Thymus (tissue), 14 donors: ENCODE measurements around the gene ZNF37A. TPM values are rescaled to one million over a fixed set of nuclear protein-coding genes. Genes with fewer than 3 reads are reported as not detected.
A peak's percentile ranks its signal among the peaks of the same experiment; 100 is the strongest.
"Not testable (repeated sequence)": the region's sequence is repeated elsewhere in the genome, so short reads cannot be mapped to it uniquely, and the experiment has no call there.

ENCODE experiments used
- DNase-seq, 9 donors: peaks; one replicate each; pipeline ENCODE4 v3.0.0-alpha.2; 2013; ENCODE audit warnings: low spot score in 9 of 9, low read depth in 6 of 9, missing footprints in 1 of 9
- H3K27ac ChIP-seq, 2 donors: one replicate each; pipeline ENCODE4 v1.5.1; 2013; ENCODE audit warnings: control low read depth in 1 of 2, low read depth in 1 of 2, low read length in 1 of 2, mild to moderate bottlenecking in 1 of 2, moderate library complexity in 1 of 2
- H3K27me3 ChIP-seq, 2 donors: one replicate each; pipeline ENCODE4 v1.5.1; 2013; ENCODE audit warnings: low read length in 1 of 2; ENCODE audit not compliant: control insufficient read depth in 2 of 2, insufficient read depth in 1 of 2
- H3K36me3 ChIP-seq, 2 donors: one replicate each; pipeline ENCODE4 v1.5.1; 2013; ENCODE audit warnings: low read length in 1 of 2, mild to moderate bottlenecking in 1 of 2, moderate library complexity in 1 of 2; ENCODE audit not compliant: control insufficient read depth in 2 of 2, insufficient read depth in 2 of 2
- H3K4me1 ChIP-seq, 2 donors: one replicate each; pipeline ENCODE4 v1.5.1; 2013; ENCODE audit warnings: low read length in 2 of 2; ENCODE audit not compliant: control insufficient read depth in 2 of 2, insufficient read depth in 2 of 2
- H3K4me3 ChIP-seq, 2 donors: one replicate each; pipeline ENCODE4 v1.5.1; 2013; ENCODE audit warnings: low read length in 2 of 2, control low read depth in 1 of 2, mild to moderate bottlenecking in 1 of 2
- H3K9me3 ChIP-seq, 2 donors: one replicate each; pipeline ENCODE4 v1.5.1; 2013; ENCODE audit warnings: low read length in 1 of 2, mild to moderate bottlenecking in 1 of 2; ENCODE audit not compliant: control insufficient read depth in 2 of 2, insufficient read depth in 1 of 2
- WGBS: extraction: QIAGEN DNeasy Blood & Tissue Kit; methylation state at CpG from one replicate; pipeline ENCODE4 v1.1.7; 2013; 5-methylcytosine and 5-hydroxymethylcytosine counted together
- long read RNA-seq, 10 donors: transcript quantifications; one replicate each; lab custom pipeline, GENCODE V29; 2026
- polyA plus RNA-seq: library from polyadenylated mRNA; stranded (reverse); fragments of 200-250 nt; gene quantifications from one replicate; pipeline ENCODE4 v1.2.3, GENCODE V29; 2013
- total RNA-seq: library from RNA; stranded (reverse); fragments of 120-200 nt; gene quantifications from one replicate; pipeline ENCODE4 v1.2.4, GENCODE V29; 2013
- donor health status: healthy.

ZNF37A gene
- total RNA-seq (6.0 TPM), polyA plus RNA-seq (7.0 TPM)
- long read RNA-seq, donor 1: 0 reads
- long read RNA-seq, donor 2: 0 reads
- long read RNA-seq, donor 3: 0 reads
- long read RNA-seq, donor 4: 0 reads
- long read RNA-seq, donor 5, full-length matches to known transcripts: 1 of 6 reads
- long read RNA-seq, donor 5, partial matches to known transcripts: 0 of 6 reads
- long read RNA-seq, donor 5, other reads (novel, unspliced or antisense): 5 of 6 reads
- long read RNA-seq, donor 6: 0 reads
- long read RNA-seq, donor 7, partial matches to known transcripts: 0 of 1 reads
- long read RNA-seq, donor 7, other reads (novel, unspliced or antisense): 0 of 1 reads
- long read RNA-seq, donor 8: 0 reads
- long read RNA-seq, donor 9: 0 reads
- long read RNA-seq, donor 10: 0 reads

DNA sequence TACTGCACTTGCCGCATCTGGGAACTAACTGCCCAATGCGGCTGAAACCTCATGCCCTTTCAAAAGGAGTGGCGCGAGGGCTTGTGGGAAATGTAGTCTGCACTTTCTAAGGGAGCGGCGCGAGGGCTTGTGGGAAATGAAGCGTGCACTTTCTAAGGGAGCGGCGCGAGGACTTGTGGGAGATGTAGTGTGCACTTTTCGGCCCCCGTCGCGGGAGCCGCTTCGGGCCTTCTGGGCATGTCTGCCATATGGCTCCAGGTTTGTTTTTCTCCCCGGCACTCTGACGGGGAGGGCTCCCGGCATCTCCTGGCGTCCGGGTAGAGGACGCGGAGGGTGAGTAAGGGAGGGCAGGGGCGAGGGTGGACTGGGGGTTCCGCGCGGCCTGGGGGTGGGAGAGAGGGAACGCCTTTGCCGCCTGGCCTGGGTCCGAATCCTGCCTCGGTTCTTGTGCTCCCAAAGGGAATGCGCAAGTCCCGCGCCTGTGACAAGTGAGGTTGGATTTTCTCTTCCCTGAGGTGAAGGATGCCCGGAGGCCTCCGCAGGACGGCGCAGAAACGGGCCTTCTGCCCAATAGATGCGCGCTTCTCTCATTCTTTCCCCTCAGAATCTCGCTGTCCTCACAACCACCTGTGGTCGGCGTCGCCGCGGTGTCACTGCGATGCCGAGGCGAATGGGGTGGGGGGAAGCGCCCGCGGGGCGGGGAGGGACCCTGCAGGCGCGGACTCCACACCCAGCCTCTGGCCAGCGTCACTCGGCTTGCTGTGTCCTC is at the start of gene ZNF37A:
ZNF37A (plus strand) TSS at position 180 of the 769 bp plus-strand sequence. CDS start 2,281 bp downstream, outside the sequence.
- peak; percentile 85 to 99 (median 94) for DNase-seq
- Histone ChIP-seq H3K9me3 (peaks cover 0 to 3% of the 10 kb centered on the region in 2 donors), H3K4me1 (peaks cover 6 to 10% of the 10 kb centered on the region in 2 donors), H3K27ac (peak within 1 kb of the TSS; percentile 67 to 81), H3K36me3 (peaks cover 9 to 14% of the 10 kb centered on the region in 2 donors), H3K4me3 (peak within 1 kb of the TSS; percentile 78 to 83), H3K27me3 (no peaks in the 10 kb centered on the region)
- under 1% methylated on average over 59 of the region's 59 CpGs for WGBS

DNA sequence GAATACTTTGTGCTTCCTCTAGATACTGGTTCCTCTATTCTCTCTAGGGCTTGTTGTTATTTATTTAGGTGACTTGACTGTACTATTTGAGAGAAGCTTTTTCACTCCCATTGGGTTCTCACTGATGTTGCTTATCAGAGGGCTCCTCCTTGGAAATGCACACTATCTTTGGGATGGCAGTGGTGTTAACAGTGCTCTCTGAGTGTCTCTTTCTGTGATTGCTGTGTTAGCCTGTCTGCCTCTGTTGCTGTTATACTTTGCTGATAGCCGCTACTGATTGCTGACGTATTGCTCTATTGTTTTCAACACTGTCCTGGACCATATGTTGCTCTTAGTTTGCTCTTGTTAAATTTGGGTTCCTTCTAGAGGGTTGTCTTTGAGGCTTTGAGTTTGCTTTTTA is 49.0 kb upstream of the ZNF37A start:
- Histone ChIP-seq H3K4me1 (no peaks in the 10 kb centered on the region), H3K4me3 (no peak overlapping the region), H3K27ac (no peak overlapping the region), H3K27me3 (no peaks in the 10 kb centered on the region), H3K36me3 (peaks cover 5 to 22% of the 10 kb centered on the region in 2 donors), H3K9me3 (no peaks in the 10 kb centered on the region)
- WGBS: 69% methylated on average over 2 of the region's 2 CpGs
- DNase-seq: no peak

DNA sequence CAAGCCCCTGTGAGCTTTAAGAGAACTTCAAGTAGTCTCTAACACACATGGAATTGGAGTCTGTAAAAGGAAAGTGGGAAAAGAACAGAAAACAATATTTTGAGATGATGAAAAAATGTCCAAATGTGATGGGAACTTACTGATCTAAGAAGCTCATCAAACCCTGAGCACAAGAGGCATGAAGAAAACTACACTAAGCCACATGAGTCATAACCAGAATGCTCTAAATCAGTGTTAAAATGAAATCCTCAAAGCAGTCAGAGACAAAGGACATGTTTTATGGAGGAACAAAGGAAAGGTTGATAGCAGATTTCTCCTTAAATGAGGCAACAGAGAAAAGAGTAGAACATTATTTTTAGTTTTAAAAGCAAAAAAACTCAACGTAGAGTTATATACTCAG is 46.5 kb upstream of the ZNF37A start:
- no peaks in the 10 kb centered on the region for H3K9me3 ChIP-seq
- H3K27ac ChIP-seq: no peak overlapping the region
- no peak for DNase-seq
- H3K4me3 ChIP-seq: no peak overlapping the region
- peaks cover 5 to 14% of the 10 kb centered on the region in 2 donors for H3K36me3 ChIP-seq
- H3K4me1 ChIP-seq: no peaks in the 10 kb centered on the region
- 95% methylated on average over 1 of the region's 1 CpG for WGBS
- no peaks in the 10 kb centered on the region for H3K27me3 ChIP-seq

DNA sequence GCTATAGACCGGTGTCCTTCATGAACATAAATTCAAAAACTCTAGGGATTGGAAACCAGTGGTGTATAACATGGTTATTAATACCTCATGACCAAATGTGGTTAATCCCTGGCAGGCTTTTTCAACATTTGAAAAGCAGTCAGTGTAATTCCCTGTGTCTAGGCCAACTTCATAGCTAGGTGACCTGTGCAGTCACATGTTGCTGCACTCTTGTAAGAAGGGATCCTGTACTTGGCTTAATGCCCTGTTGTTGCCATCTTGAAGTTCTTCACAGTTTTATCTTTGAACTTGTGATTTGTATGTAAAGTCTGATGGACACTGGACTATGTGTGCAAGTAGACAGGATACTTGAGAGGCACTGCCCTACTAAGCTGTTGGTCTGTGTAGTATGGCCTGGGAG is 43.9 kb upstream of the ZNF37A start:
- Histone ChIP-seq H3K27me3 (no peaks in the 10 kb centered on the region), H3K4me1 (no peaks in the 10 kb centered on the region), H3K36me3 (peaks cover 17 to 23% of the 10 kb centered on the region in 2 donors), H3K9me3 (peaks cover 0 to 8% of the 10 kb centered on the region in 2 donors), H3K27ac (no peak overlapping the region), H3K4me3 (no peak overlapping the region)
- no peak for DNase-seq
- WGBS: 99% methylated on average over 1 of the region's 1 CpG

DNA sequence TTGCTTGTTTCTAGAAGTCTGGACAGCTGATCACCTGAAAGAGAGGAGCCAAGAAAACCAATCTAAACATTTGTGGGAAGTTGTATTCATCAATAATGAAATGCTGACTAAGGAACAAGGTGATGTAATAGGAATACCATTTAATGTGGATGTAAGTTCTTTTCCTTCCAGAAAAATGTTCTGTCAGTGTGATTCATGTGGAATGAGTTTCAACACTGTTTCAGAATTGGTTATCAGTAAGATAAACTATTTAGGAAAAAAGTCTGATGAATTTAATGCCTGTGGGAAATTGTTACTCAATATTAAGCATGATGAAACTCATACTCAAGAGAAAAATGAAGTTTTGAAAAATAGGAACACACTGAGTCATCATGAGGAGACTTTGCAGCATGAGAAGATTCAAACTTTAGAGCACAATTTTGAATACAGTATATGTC is 39.8 kb upstream of the ZNF37A start:
- DNase-seq: no peak
- Histone ChIP-seq H3K4me3 (no peak overlapping the region), H3K9me3 (peaks cover 0 to 12% of the 10 kb centered on the region in 2 donors), H3K27ac (no peak overlapping the region), H3K36me3 (peaks cover 33 to 37% of the 10 kb centered on the region in 2 donors), H3K4me1 (no peaks in the 10 kb centered on the region), H3K27me3 (no peaks in the 10 kb centered on the region)

DNA sequence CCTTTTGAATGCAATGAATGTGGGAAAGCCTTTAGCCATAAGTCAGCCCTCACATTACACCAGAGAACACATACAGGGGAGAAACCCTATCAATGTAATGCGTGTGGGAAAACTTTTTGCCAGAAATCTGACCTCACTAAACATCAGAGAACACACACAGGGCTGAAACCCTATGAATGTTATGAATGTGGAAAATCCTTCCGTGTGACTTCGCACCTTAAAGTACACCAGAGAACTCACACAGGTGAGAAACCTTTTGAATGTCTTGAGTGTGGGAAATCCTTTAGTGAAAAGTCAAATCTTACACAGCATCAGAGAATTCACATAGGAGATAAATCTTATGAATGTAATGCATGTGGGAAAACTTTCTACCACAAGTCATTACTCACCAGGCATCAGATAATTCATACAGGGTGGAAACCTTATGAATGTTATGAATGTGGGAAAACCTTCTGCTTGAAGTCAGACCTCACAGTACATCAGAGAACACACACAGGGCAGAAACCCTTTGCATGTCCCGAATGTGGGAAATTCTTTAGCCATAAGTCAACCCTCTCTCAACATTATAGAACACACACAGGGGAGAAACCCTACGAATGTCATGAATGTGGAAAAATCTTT is 38.8 kb upstream of the ZNF37A start:
- H3K27me3 ChIP-seq, H3K4me1 ChIP-seq, H3K27ac ChIP-seq, H3K4me3 ChIP-seq: not testable (repeated sequence)
- 97% methylated on average over 5 of the region's 5 CpGs for whole genome bisulfite sequencing
- H3K9me3 ChIP-seq: peaks cover 0 to 12% of the 10 kb centered on the region in 2 donors
- H3K36me3 ChIP-seq: peaks cover 34 to 38% of the 10 kb centered on the region in 2 donors
- peak in 1 of 9 donors; percentile 3 for DNase-seq

DNA sequence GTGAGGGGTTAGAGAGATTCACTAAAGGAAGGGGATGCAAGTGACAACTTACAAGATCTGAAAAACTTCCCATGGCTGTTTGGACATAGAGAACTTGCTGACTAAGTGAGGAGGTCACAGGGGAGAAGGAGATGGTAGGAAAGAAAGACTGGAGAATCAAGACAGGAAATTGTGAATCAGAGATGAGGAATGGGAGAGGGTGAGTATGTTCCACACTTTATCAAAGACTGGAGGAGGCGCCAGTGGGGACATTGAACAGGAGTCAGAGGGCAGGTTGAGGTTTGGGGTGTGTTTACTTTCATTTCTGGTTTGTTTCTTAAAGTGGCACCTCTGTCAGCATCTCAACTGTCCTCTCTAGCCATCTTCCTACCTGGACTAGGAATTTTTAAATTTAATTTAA is 24.5 kb upstream of the ZNF37A start:
- not testable (repeated sequence) for H3K27ac ChIP-seq, DNase-seq, H3K27me3 ChIP-seq, H3K4me1 ChIP-seq, H3K36me3 ChIP-seq, H3K9me3 ChIP-seq, H3K4me3 ChIP-seq
- WGBS: 87% methylated on average over 1 of the region's 1 CpG

DNA sequence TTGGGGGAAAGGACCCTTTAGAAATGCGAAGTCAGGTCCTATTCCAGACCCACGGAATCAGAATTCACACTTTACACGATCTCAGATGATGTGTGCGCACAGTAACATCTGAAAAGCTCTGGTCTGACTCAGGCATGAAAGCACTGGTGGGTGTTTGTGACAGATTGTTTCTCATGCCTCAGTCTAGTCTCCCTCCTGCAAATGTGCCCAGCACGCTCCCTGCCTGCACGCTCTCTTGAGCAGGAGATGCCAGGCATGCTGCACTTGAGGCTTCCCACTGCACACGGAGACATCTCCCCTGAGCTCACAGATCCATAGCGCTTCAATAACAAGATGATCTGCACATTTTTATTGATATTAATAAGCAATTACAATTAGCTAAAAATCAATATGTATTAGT is 23.6 kb upstream of the ZNF37A start:
- Histone ChIP-seq H3K27me3 (no peaks in the 10 kb centered on the region), H3K4me1 (no peaks in the 10 kb centered on the region), H3K9me3 (no peaks in the 10 kb centered on the region), H3K27ac (no peak overlapping the region), H3K4me3 (no peak overlapping the region), H3K36me3 (no peaks in the 10 kb centered on the region)
- DNase-seq: no peak
- 88% methylated on average over 8 of the region's 8 CpGs for WGBS

DNA sequence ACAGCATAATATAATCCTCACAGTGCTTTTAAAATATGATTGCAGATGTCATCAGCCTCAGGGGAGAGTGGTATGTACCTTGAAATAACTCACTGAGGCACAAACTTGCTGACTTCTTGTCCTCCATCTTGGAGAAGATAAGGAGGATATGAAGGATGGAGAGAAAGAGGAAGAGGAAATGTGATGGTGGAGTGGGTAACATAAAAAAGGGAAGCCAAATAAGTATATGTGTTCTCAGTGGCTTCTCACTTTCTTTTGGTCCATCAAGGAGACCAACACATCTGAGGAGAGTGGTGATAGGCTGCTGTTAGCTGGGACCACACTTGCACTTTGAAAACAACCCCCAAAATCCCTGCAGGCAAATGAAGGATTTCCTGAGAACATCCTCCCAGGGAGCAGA is 21.6 kb upstream of the ZNF37A start:
- DNase-seq: no peak
- Histone ChIP-seq H3K4me3 (no peak overlapping the region), H3K27me3 (no peaks in the 10 kb centered on the region), H3K4me1 (no peaks in the 10 kb centered on the region), H3K9me3 (peaks cover 0 to 6% of the 10 kb centered on the region in 2 donors), H3K36me3 (no peaks in the 10 kb centered on the region), H3K27ac (no peak overlapping the region)
